T-helper 1 cell treated with Interleukin-12 subunit alpha and Interleukin-12 subunit beta and Interleukin-4 antibody, amounts not matched to agents 30 μg/mL and 1 μg/mL, for 36 hours (primary cell): ENCODE measurements around the gene PITPNC1.
A peak's percentile ranks its signal among the peaks of the same experiment; 100 is the strongest.
"Not testable (repeated sequence)": the region's sequence is repeated elsewhere in the genome, so short reads cannot be mapped to it uniquely, and the experiment has no call there.

Experiments used
- H3K27ac Mint-ChIP-seq: one replicate; pipeline ENCODE4 v1.8.0; 2021; ENCODE audit warnings: mild to moderate bottlenecking, mixed read lengths
- H3K27me3 Mint-ChIP-seq: one replicate; pipeline ENCODE4 v1.8.0; 2021; ENCODE audit warnings: low read depth, mixed read lengths
- H3K36me3 Mint-ChIP-seq: one replicate; pipeline ENCODE4 v1.8.0; 2021; ENCODE audit warnings: low read depth, mixed read lengths
- H3K4me1 Mint-ChIP-seq: one replicate; pipeline ENCODE4 v1.8.0; 2021; ENCODE audit warnings: low read depth, mixed read lengths
- H3K4me3 Mint-ChIP-seq: one replicate; pipeline ENCODE4 v1.8.0; 2021; ENCODE audit warnings: mild to moderate bottlenecking, moderate library complexity, mixed read lengths
- H3K9me3 Mint-ChIP-seq: one replicate; pipeline ENCODE4 v1.8.0; 2021; ENCODE audit warnings: mixed read lengths

Gene PITPNC1

GRCh38 chr17:67379251-67379630 is 2.2 kb downstream of the PITPNC1 start:
- Mint-ChIP-seq H3K4me1 (peaks cover 28% of the 10 kb centered on the region), H3K27me3 (no peaks in the 10 kb centered on the region), H3K27ac (peak overlapping the region; percentile 85), H3K4me3 (peak overlapping the region; percentile 89), H3K9me3 (no peaks in the 10 kb centered on the region), H3K36me3 (peaks cover 3% of the 10 kb centered on the region)

- H3K27ac Mint-ChIP-seq, result no peak overlapping the region
- no peaks in the 10 kb centered on the region for H3K27me3 Mint-ChIP-seq
- no peak overlapping the region for H3K4me3 Mint-ChIP-seq
- H3K4me1 Mint-ChIP-seq, result peaks cover 26% of the 10 kb centered on the region
- H3K9me3 Mint-ChIP-seq, result no peaks in the 10 kb centered on the region
- peaks cover 3% of the 10 kb centered on the region for H3K36me3 Mint-ChIP-seq
Measured at GRCh38 chr17:67381929-67382257, 4.8 kb downstream of the PITPNC1 start.

- H3K27me3 Mint-ChIP-seq, result no peaks in the 10 kb centered on the region
- no peak overlapping the region for H3K4me3 Mint-ChIP-seq
Measured at GRCh38 chr17:67385122-67385988, 8.3 kb downstream of the PITPNC1 start.

GRCh38 chr17:67386965-67387551 is 10.0 kb downstream of the PITPNC1 start:
- Mint-ChIP-seq H3K27ac (no peak overlapping the region), H3K4me1 (peaks cover 47% of the 10 kb centered on the region), H3K4me3 (no peak overlapping the region)

More at GRCh38 chr17:67385122-67385988, 8.3 kb downstream of the PITPNC1 start:
- Mint-ChIP-seq H3K9me3 (no peaks in the 10 kb centered on the region), H3K4me1 (peaks cover 36% of the 10 kb centered on the region), H3K27ac (no peak overlapping the region), H3K36me3 (no peaks in the 10 kb centered on the region)

GRCh38 chr17:67388536-67388935 is 11.5 kb downstream of the PITPNC1 start:
- H3K27ac Mint-ChIP-seq, H3K9me3 Mint-ChIP-seq, H3K4me3 Mint-ChIP-seq, H3K27me3 Mint-ChIP-seq, H3K36me3 Mint-ChIP-seq: not testable (repeated sequence)
- H3K4me1 Mint-ChIP-seq, result peaks cover 53% of the 10 kb centered on the region

More at GRCh38 chr17:67386965-67387551, 10.0 kb downstream of the PITPNC1 start:
- no peaks in the 10 kb centered on the region for H3K9me3 Mint-ChIP-seq
- peaks cover 6% of the 10 kb centered on the region for H3K36me3 Mint-ChIP-seq
- no peaks in the 10 kb centered on the region for H3K27me3 Mint-ChIP-seq

GRCh38 chr17:67388986-67389385 is 11.9 kb downstream of the PITPNC1 start:
- H3K27ac Mint-ChIP-seq, result peak overlapping the region; percentile 58
- no peaks in the 10 kb centered on the region for H3K27me3 Mint-ChIP-seq
- H3K9me3 Mint-ChIP-seq, result no peaks in the 10 kb centered on the region
- no peak overlapping the region for H3K4me3 Mint-ChIP-seq
- peaks cover 54% of the 10 kb centered on the region for H3K4me1 Mint-ChIP-seq
- peaks cover 6% of the 10 kb centered on the region for H3K36me3 Mint-ChIP-seq

GRCh38 chr17:67390006-67390645 is 13.0 kb downstream of the PITPNC1 start:
- Mint-ChIP-seq H3K36me3 (peaks cover 6% of the 10 kb centered on the region), H3K4me3 (peak overlapping the region; percentile 87), H3K27me3 (no peaks in the 10 kb centered on the region), H3K27ac (peak overlapping the region; percentile 96), H3K4me1 (peaks cover 54% of the 10 kb centered on the region), H3K9me3 (no peaks in the 10 kb centered on the region)

GRCh38 chr17:67390646-67391361 is 13.7 kb downstream of the PITPNC1 start:
- Mint-ChIP-seq H3K9me3 (no peaks in the 10 kb centered on the region), H3K4me1 (peaks cover 50% of the 10 kb centered on the region), H3K36me3 (peaks cover 6% of the 10 kb centered on the region), H3K27me3 (no peaks in the 10 kb centered on the region), H3K4me3 (peak overlapping the region; percentile 87), H3K27ac (peak overlapping the region; percentile 96)

GRCh38 chr17:67392111-67392510 is 15.0 kb downstream of the PITPNC1 start:
- H3K9me3 Mint-ChIP-seq, result no peaks in the 10 kb centered on the region
- H3K27me3 Mint-ChIP-seq, result no peaks in the 10 kb centered on the region
- peak overlapping the region; percentile 7 for H3K4me3 Mint-ChIP-seq
- H3K4me1 Mint-ChIP-seq, result peaks cover 42% of the 10 kb centered on the region
- H3K27ac Mint-ChIP-seq, result peak overlapping the region; percentile 82
- peaks cover 6% of the 10 kb centered on the region for H3K36me3 Mint-ChIP-seq

- no peak overlapping the region for H3K27ac Mint-ChIP-seq
- H3K36me3 Mint-ChIP-seq, result peaks cover 10% of the 10 kb centered on the region
- peaks cover 43% of the 10 kb centered on the region for H3K4me1 Mint-ChIP-seq
- H3K4me3 Mint-ChIP-seq, result no peak overlapping the region
- no peaks in the 10 kb centered on the region for H3K9me3 Mint-ChIP-seq
- H3K27me3 Mint-ChIP-seq, result no peaks in the 10 kb centered on the region
Measured at GRCh38 chr17:67393809-67394397, 16.8 kb downstream of the PITPNC1 start.

- Mint-ChIP-seq H3K27me3 (no peaks in the 10 kb centered on the region), H3K4me3 (peak overlapping the region; percentile 54), H3K36me3 (peaks cover 4% of the 10 kb centered on the region), H3K9me3 (no peaks in the 10 kb centered on the region), H3K27ac (peak overlapping the region; percentile 50), H3K4me1 (peaks cover 37% of the 10 kb centered on the region)
Measured at GRCh38 chr17:67399676-67400075, 22.6 kb downstream of the PITPNC1 start.

- H3K4me1 Mint-ChIP-seq, result peaks cover 37% of the 10 kb centered on the region
- peaks cover 4% of the 10 kb centered on the region for H3K36me3 Mint-ChIP-seq
- H3K9me3 Mint-ChIP-seq, result no peaks in the 10 kb centered on the region
- peak overlapping the region; percentile 85 for H3K27ac Mint-ChIP-seq
- H3K4me3 Mint-ChIP-seq, result peak overlapping the region; percentile 79
- no peaks in the 10 kb centered on the region for H3K27me3 Mint-ChIP-seq
Measured at GRCh38 chr17:67400193-67400592, 23.1 kb downstream of the PITPNC1 start.

- peaks cover 4% of the 10 kb centered on the region for H3K36me3 Mint-ChIP-seq
- H3K27me3 Mint-ChIP-seq, result no peaks in the 10 kb centered on the region
- peak overlapping the region; percentile 20 for H3K27ac Mint-ChIP-seq
- no peaks in the 10 kb centered on the region for H3K9me3 Mint-ChIP-seq
- peaks cover 37% of the 10 kb centered on the region for H3K4me1 Mint-ChIP-seq
- H3K4me3 Mint-ChIP-seq, result no peak overlapping the region
Measured at GRCh38 chr17:67401106-67401505, 24.0 kb downstream of the PITPNC1 start.
